Muscle of leg (tissue), 11 donors: Measurements from ENCODE around the gene NTF4. TPM values are rescaled to one million over a fixed set of nuclear protein-coding genes. Genes with fewer than 3 reads are reported as not detected.
"Not testable (repeated sequence)": the region's sequence is repeated elsewhere in the genome, so short reads cannot be mapped to it uniquely, and the experiment has no call there.

Experiments used
- DNase-seq: peaks from one replicate; pipeline ENCODE4 v3.0.0; 2013
- H3K27ac ChIP-seq: one replicate; pipeline ENCODE4 v1.5.1; 2013; ENCODE audit warnings: mild to moderate bottlenecking, low read length, control low read depth
- H3K27me3 ChIP-seq: one replicate; pipeline ENCODE4 v1.6.1; 2013; ENCODE audit warnings: low read length; ENCODE audit not compliant: control insufficient read depth, insufficient read depth
- H3K36me3 ChIP-seq: one replicate; pipeline ENCODE4 v1.6.1; 2013; ENCODE audit warnings: low read length; ENCODE audit not compliant: control insufficient read depth, insufficient read depth
- H3K4me1 ChIP-seq: one replicate; pipeline ENCODE4 v1.6.1; 2013; ENCODE audit warnings: low read length; ENCODE audit not compliant: control insufficient read depth, insufficient read depth
- H3K4me3 ChIP-seq: one replicate; pipeline ENCODE4 v1.5.1; 2013; ENCODE audit warnings: low read length, control low read depth
- H3K9me3 ChIP-seq: replicated peaks from 2 replicates; pipeline ENCODE4 v1.6.1; 2013; ENCODE audit warnings: low read depth, low read length; ENCODE audit not compliant: control insufficient read depth
- WGBS: methylation state at CpG from one replicate; pipeline ENCODE4 v1.1.5; 2013; ENCODE audit warnings: missing lambda C conversion rate; ENCODE audit not compliant: insufficient coverage; 5-methylcytosine and 5-hydroxymethylcytosine counted together
- polyA plus RNA-seq, 8 donors: library from polyadenylated mRNA; unstranded; fragments of 120-200 nt; gene quantifications; one replicate each; pipeline versions ENCODE4 v1.2.1 to v1.2.3, GENCODE V29; 2013; ENCODE audit warnings: inconsistent platforms in 1 of 8, low replicate concordance in 1 of 8; ENCODE audit not compliant: insufficient read length in 8 of 8, insufficient read depth in 1 of 8
- total RNA-seq: library from RNA; stranded (reverse); fragments of 120-200 nt; gene quantifications from one replicate; pipeline ENCODE4 v1.2.4, GENCODE V29; 2013

NTF4 gene
- total and polyA plus RNA-seq, 9 donors, result 1.6 to 5.2 (median 3.5) TPM

DNA sequence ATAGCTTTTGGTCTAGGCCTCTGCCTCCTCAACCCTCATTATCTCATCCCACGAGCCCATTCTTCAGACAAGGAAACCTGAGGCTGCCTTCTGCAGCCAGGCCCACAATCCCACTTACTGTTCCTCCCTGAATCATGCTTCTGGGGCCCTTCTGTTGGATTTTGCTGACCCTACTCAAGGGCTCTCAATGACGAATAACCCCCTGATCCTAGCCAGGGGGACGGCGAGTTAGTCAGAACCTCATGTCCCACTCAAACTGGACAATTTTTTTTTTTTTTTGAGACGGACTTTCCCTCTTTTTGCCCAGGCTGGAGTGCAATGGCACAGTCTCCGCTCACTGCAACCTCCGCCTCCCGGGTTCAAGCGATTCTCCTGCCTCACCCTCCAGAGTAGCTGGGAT lies 42.5 kb downstream of the NTF4 start:
- 88% methylated on average over 4 of the region's 9 CpGs for WGBS
- H3K27ac ChIP-seq, result no peak overlapping the region
- no peaks in the 10 kb centered on the region for H3K36me3 ChIP-seq
- DNase-seq, result no peak
- H3K9me3 ChIP-seq, result no peaks in the 10 kb centered on the region
- H3K27me3 ChIP-seq, result peaks cover 45% of the 10 kb centered on the region
- H3K4me3 ChIP-seq, result no peak overlapping the region
- peaks cover 21% of the 10 kb centered on the region for H3K4me1 ChIP-seq

DNA sequence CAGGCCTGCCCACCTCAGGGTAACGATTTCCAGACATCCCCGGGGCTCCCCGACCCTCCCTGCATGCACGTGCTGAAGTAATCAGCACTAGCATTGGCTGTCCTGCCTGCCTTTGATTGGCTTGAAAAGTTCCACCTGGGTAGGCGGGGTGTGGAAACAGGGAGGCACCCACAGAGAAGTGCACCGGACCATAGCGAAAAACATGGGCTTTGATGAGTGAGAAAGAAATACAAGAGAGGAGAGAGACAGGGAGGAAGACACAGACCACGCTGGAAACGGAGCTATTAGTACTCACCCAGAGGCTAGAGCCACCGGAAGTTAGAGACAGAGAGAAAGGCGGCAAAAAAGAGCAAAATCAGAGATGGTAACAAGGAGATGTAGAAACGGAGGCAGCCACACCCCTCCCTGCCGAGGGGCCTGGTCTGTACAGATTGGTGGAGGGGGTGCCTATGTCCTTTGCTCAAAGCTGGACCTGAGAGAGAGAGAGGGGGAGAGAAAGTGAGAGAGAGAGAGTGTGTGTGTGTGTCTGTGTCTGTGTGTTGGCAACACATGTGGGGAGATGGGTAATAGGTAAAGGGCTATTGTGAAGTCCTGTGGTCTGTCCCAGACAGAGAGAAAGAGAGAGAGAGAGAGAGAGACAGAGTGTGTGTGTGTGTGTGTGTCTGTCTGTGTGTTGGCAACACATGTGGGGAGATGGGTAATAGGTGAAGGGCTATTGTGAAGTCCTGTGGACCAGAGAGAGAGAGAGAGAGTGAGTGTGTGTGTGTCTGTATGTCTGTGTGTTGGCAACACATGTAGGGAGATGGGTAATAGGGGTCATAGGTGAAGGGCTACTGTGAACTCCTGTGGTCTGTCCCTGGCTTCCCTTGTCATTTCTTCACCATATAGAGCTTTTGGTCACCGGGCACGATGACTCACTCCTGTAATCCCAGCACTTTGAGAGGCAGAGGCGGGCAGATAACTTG lies 43.4 kb downstream of the NTF4 start:
- no peak overlapping the region for H3K4me3 ChIP-seq
- peaks cover 21% of the 10 kb centered on the region for H3K4me1 ChIP-seq
- no peaks in the 10 kb centered on the region for H3K9me3 ChIP-seq
- 28% methylated on average over 15 of the region's 16 CpGs for WGBS
- no peak for DNase-seq
- H3K27me3 ChIP-seq, result peaks cover 47% of the 10 kb centered on the region
- H3K36me3 ChIP-seq, result peaks cover under 1% of the 10 kb centered on the region
- no peak overlapping the region for H3K27ac ChIP-seq

- peaks cover 47% of the 10 kb centered on the region for H3K27me3 ChIP-seq
- 69% methylated on average over 5 of the region's 11 CpGs for WGBS
- H3K4me3 ChIP-seq, result no peak overlapping the region
Measured at GRCh38 chr19:49020342-49020741, 44.3 kb downstream of the NTF4 start.

GRCh38 chr19:49019242-49019932 lies 45.2 kb downstream of the NTF4 start:
- Histone ChIP-seq H3K9me3 (no peaks in the 10 kb centered on the region), H3K4me3 (no peak overlapping the region), H3K4me1 (peaks cover 21% of the 10 kb centered on the region), H3K36me3 (peaks cover 19% of the 10 kb centered on the region), H3K27me3 (peaks cover 47% of the 10 kb centered on the region), H3K27ac (no peak overlapping the region)
- peak; percentile 32 for DNase-seq
- 10% methylated on average over 36 of the region's 41 CpGs for WGBS

More at GRCh38 chr19:49020342-49020741, 44.3 kb downstream of the NTF4 start:
- Histone ChIP-seq H3K4me1 (peaks cover 21% of the 10 kb centered on the region), H3K9me3 (no peaks in the 10 kb centered on the region), H3K27ac (no peak overlapping the region), H3K36me3 (peaks cover 9% of the 10 kb centered on the region)
- no peak for DNase-seq

DNA sequence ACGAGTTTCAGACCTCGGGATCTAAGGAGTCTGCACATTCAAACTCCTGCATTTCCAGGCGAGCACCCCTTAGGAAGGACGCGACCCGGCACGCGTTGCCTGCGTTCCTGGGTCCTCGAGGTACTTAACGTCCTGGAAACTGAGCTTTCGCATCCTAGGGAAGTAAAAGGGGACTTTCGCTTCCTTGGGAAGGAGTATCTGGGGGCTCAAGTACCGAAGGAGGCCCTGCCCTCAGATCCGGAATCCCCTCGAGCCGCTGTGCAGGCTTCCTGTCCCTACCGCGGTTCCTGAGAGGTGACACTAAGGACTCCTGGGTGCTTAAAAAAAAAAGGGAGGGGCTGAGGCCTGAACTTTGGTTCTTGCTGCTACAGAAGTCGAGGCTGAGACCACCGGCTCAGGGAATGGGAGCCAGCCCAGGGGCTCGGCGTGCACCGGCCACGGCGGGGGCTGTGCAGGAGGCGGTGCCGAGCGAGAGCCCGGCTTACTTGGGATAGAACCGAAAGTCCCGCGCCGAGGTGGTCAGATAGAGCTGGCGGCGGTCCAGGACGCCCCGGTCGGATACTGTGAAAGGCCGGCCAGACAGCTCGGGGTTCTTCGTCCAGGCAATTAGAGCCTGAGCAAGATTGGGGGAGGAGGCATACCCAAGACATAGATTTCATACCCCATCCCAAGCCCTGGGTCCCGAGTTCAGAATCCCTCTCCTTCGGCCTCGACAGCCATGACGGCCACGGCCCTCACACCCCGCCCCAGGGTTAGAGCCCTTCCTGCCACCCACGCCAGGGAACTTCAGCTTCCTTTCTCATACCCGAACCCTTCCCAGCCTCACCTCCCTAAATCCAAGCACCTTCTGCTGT lies 46.0 kb downstream of the NTF4 start:
- 12% methylated on average over 43 of the region's 50 CpGs for WGBS
- DNase-seq, result not testable (repeated sequence)

DNA sequence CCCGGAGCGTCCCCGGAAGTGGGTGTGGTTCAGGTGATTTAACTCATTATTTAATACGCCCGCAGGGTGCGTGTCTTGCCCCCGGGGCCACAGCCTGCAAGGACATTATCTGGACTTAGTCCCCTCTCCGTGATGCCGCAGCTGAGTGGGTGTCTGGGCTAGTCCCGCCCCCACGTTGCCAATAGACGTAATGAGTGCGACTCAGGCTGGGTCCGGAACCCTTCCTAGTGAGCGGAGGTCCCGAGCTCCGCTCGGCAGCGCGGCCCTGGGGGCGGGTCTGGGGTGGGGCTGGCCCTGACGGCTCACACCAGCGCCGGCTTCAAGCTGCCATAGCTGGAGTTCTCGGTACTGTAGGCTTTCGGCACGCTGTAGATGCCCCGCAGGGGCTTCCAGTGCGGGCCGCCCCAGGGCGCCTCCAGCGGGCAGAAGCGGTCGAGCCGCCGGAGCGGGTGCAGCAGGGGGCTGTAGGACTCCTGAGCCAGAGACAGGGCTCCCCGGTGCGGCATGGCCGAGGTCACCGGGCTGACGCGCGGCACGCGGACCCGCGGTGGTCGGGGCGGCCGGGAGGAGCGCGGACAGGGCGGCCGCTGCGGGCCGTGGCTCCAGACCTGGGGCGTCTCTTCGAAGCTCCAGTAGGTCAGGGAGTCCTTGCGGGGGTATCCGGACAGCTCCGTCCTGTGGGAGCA lies 46.8 kb downstream of the NTF4 start:
- Histone ChIP-seq H3K36me3 (peaks cover 25% of the 10 kb centered on the region), H3K9me3 (no peaks in the 10 kb centered on the region), H3K4me3 (peak overlapping the region; percentile 40), H3K27ac (no peak overlapping the region), H3K27me3 (peaks cover 47% of the 10 kb centered on the region), H3K4me1 (peaks cover 21% of the 10 kb centered on the region)
- peak; percentile 49 for DNase-seq
- 1% methylated on average over 56 of the region's 62 CpGs for WGBS

More for the DNA sequence above, 46.0 kb downstream of the NTF4 start:
- H3K27me3 ChIP-seq, result peaks cover 47% of the 10 kb centered on the region
- H3K9me3 ChIP-seq, H3K27ac ChIP-seq: not testable (repeated sequence)
- H3K4me3 ChIP-seq, result peak overlapping the region; percentile 33
- H3K36me3 ChIP-seq, result peaks cover 25% of the 10 kb centered on the region
- H3K4me1 ChIP-seq, result peaks cover 21% of the 10 kb centered on the region

- WGBS, result 69% methylated on average over 11 of the region's 17 CpGs
- Histone ChIP-seq H3K27me3 (peaks cover 47% of the 10 kb centered on the region), H3K36me3 (peaks cover 31% of the 10 kb centered on the region), H3K4me3 (peak within 1 kb of the TSS; percentile 40), H3K9me3 (no peaks in the 10 kb centered on the region), H3K27ac (no peak within 1 kb of the TSS), H3K4me1 (peaks cover 21% of the 10 kb centered on the region)
- no peak for DNase-seq
Measured at GRCh38 chr19:49017041-49017665, 47.5 kb downstream of the NTF4 start, which contains the start of gene LHB. LHB (minus strand) TSS chr19:49017091; CDS start chr19:49017081, 10 bp downstream.

DNA sequence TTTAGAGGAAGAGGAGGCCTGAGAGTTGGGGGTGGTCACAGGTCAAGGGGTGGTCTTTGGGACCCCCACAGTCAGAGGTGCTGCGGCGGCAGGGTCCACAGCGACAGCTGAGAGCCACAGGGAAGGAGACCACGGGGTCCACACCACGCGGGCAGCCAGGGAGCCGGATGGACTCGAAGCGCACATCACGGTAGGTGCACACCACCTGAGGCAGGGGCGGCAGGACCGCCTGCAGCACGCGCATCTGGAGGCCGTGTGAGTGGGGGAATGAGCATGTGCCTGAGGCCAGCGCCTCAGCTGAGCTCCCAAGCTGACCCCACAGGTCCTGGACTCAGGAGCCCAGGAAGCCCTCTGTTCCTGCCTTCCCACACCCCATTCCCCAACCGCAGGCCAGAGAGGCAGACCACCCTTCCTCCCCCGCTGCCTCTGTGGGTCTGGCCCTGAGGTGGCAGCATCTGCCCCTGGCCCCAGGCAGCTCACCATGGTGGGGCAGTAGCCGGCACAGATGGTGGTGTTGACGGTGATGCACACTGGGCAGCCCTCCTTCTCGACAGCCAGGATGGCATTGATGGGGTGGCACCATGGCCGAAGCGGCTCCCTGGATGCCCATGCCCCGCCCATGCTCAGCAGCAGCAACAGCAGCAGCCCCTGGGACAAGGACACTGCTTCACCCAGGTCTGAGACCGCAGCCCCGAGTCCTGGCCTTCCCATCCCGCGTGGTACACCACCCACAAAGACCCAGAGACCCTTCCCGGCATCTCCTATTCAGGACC lies 48.4 kb downstream of the NTF4 start:
- no peak overlapping the region for H3K4me3 ChIP-seq
- peaks cover 21% of the 10 kb centered on the region for H3K4me1 ChIP-seq
- peaks cover 40% of the 10 kb centered on the region for H3K36me3 ChIP-seq
- no peak for DNase-seq
- 89% methylated on average over 16 of the region's 29 CpGs for WGBS
- H3K9me3 ChIP-seq, result no peaks in the 10 kb centered on the region
- peaks cover 42% of the 10 kb centered on the region for H3K27me3 ChIP-seq
- no peak overlapping the region for H3K27ac ChIP-seq
